GM21723 (cell line): ENCODE data around the gene GORASP2.
"Not testable (repeated sequence)": the region's sequence is repeated elsewhere in the genome, so short reads cannot be mapped to it uniquely, and the experiment has no call there.

ENCODE experiments used
- ATAC-seq: cut with Tn5 transposase; IDR thresholded peaks from one replicate; pipeline ENCODE4 v1.9.1; 2021; ENCODE audit warnings: mild to moderate bottlenecking, moderate library complexity; ENCODE audit not compliant: unreplicated experiment

Gene GORASP2

GRCh38 chr2:170928824-170929685, at the start of gene GORASP2:
Gene GORASP2 (plus strand): TSS chr2:170929253. CDS start chr2:170929341, 88 bp downstream.
- ATAC-seq = peak; percentile 90

- no peak for ATAC-seq
Measured at GRCh38 chr2:170881840-170882239, 47.2 kb upstream of the GORASP2 start.

- no peak for ATAC-seq
Measured at GRCh38 chr2:170882758-170883157, 46.3 kb upstream of the GORASP2 start.

DNA sequence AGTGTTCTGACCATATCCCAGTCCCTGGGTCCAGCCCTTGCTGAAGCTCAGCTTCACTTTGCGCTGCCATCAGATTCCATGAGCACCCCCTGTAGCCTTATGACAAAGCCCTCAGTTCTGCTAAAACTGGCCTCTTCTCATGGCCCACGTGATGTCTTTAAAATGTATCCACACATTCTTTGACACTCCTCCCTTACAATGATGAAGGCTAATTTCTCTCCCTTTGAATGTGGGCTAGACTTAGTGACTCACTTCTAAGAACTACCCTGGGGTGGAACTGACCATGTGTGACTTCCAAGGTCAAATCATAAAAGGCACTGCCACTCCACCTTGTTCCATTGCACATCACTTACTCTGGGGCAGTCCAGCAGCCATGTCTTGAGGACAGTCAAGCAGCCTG, 45.4 kb upstream of the GORASP2 start:
- ATAC-seq = no peak

DNA sequence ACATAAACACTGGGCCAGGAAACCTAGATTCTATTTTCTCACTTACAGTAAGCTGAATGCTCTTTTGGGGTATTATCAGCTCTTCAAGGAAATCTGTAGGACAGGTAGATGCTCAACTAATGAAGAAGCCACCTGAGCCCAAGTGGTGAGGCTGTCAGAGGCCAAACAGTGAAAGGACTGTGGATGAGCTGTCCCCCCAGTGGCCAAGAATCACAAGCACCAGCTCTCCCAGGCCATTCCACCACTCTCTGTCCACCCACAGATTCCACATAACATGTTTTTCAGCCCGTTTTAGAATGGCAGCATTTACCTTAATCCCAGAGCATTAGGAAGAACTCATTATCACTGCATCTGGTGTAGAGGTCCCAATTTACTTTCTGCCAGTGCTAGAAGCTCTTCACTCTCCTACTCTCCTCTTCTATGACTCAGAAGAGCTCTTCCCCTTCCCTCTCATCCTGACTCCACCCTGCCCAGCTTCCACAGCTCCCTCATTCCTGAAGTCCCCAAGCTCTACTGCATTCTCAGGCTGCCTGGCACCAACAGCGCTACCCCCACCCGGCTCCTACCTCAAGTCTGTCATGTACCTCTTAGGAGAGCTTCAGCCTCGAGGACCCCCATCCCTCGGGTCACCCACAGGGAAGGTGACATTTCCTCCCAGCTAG, 43.8 kb upstream of the GORASP2 start:
- no peak for ATAC-seq

GRCh38 chr2:170886386-170886785, 42.7 kb upstream of the GORASP2 start:
- ATAC-seq = no peak

DNA sequence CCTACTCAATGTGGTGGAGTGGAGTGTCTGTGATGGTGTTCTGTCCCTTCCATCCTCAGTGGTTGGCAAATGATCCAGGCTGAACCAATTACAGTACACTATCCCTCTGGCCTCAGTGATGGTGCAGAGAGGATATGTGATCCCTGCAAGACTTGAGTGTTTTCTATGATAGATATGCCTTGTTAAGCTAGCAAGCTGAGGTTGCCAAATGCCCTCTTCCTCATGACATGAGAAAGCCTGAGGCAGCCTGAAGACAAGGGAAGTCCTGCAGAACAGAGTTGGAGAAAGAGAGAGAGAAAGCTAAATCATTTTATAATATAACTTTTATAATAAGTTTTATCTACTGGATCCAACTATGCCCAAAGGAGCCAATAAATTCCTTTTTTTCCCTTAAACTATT, 41.6 kb upstream of the GORASP2 start:
- no peak for ATAC-seq

DNA sequence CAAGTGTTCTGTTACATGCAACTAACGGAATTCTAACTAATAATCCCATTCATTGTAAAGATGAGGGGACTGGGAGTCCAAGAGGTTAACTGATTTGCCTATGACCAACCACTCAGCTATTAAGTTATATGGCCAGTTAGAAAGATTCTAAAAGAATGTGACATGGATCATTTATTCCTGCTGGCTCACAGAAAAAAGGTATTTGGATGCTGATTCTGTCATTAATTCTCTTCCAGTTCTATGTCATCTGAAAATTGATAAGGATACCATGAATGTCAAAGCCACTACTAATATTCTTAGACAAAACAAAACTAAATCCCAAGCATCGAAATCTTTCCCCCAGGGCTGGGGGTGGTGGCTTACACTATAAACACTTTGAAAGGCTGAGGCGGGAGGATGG, 41.2 kb upstream of the GORASP2 start:
- no peak for ATAC-seq

- no peak for ATAC-seq
Measured at GRCh38 chr2:170891893-170892292, 37.2 kb upstream of the GORASP2 start.

DNA sequence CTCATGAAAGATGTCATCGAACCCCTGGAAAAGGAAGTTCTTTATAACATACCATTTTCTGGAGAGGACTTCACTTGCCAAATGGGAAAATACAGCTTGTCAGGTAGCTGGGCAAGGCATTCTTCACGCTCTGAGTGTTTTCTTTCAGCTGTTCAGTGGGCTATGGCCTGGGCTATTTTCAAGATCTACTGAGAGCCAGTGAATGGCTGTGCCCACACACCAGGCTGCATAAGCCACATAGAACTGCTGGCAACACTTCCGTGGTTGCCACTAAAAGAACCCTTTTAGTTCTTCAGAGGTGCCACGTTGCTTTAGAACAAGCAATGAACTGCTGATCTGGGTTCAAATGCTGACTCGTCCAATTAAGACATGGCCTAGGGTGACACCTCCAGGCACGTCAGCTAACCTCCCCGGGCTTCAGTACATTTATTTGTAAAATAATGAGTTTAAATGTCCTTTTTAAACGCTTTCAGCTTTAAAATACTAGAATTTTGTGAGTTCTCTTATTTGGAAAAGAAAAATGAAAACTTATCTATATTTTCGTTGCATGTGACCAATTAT, 36.6 kb upstream of the GORASP2 start:
- ATAC-seq = no peak

DNA sequence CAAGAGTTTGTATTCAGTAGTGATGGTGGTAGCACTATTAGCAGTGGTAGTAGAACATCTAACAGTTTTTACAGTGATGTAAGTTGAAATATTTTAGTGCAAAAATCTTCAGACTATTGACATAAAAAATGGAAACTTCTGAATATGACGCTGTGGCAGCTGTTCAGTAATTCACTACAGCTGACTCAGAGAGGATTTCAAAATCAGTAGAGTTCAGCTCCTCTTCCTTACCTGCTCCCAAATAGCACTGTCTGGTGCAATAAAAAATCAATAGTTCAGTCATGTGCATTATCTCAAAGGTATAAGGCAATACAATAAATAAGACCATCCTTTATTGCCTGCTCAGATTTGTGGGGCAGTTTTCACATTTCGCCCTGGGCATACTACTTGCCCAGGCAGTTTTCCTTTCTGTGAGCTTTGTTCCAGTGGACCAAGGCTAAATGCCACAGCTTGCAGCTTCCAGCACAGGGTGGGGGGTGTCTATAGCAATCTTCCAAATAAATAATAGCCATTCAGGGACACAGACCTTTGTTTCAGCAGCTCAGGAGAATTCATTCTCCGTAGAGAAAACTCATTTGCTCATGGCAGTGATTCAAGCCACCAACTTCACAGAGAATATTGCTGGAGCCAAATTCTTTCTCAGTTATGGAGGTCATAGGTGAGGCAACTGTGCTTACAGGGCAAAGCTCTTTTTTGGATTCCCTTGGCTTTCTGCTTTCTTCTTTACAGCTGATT, 33.9 kb upstream of the GORASP2 start:
- ATAC-seq = no peak

DNA sequence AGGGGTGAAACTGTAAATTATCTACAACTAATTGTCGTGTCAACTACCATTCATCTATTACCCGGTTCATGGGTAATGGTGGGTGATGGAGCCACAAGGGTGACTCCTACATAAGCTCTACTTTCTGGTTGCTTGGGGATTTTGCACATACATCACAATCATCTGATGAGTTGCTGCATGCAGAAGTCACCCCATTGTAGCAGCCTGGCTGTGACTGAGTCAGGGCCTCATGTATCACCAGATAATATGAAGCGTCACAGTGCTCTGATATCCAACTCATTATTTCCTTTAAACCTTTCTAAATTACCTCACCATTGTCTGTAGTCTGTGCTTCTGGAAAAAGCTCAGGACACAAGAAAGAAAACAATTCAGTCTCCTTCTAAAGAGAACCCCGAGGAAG, 32.4 kb upstream of the GORASP2 start:
- no peak for ATAC-seq

GRCh38 chr2:170897108-170897507, 31.9 kb upstream of the GORASP2 start:
- no peak for ATAC-seq

GRCh38 chr2:170905864-170906263, 23.2 kb upstream of the GORASP2 start:
- no peak for ATAC-seq

DNA sequence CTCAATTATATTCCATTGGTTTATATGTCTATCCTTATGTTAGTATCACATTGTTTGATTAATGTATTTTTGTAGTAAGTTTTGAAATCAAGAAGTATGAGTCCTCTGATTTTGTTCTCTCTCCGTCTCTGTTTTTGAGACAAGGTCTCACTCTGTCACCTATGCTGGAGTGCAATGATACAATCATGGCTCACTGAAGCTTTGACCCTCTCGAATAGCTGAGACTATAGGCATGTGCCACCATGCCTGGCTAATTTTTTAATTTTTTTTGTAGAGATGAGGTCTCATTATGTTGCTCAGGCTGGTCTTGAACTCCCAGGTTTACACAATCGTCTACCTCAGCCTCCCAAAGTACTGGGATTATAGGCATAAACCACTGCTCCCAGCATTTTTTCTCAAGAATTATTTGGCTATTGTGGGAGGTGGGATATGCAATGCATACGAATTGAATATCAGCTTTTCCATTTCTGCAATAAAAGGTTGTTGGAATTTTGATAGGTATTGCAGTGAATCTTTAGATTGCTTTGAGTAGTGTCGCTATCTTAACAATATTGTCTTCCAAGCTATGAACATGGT, 17.7 kb upstream of the GORASP2 start:
- no peak for ATAC-seq

DNA sequence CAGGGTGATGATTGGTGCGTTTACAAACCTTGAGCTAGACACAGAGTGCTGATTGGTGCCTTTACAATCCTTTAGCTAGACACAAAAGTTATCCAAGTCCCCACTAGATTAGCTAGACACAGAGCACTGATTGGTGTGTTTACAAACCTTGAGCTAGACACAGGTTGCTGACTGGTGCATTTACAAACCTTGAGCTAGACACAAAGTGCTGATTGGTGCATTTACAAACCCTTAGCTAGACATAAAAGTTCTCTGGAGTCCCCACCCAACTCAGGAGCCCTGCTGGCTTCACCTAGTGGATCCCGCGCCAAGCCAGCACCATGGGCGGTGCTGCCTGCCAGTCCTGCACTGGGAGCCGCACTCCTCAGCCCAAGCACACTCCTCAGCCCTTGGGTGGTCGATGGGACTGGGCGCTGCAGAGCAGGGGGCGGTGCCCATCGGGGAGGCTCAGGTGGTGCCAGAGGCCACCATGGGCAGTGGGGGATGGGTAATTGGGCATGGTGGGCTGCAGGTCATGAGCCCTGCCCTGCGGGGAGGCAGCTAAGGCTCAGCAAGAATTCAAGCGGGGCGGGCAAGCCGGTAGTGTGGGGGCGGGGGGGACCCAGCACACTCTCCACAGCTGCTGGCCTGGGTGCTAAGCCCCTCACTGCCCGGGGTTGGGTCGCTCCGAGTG, 13.9 kb upstream of the GORASP2 start:
- ATAC-seq = not testable (repeated sequence)

- no peak for ATAC-seq
Measured at GRCh38 chr2:170917219-170917913, 11.7 kb upstream of the GORASP2 start.

DNA sequence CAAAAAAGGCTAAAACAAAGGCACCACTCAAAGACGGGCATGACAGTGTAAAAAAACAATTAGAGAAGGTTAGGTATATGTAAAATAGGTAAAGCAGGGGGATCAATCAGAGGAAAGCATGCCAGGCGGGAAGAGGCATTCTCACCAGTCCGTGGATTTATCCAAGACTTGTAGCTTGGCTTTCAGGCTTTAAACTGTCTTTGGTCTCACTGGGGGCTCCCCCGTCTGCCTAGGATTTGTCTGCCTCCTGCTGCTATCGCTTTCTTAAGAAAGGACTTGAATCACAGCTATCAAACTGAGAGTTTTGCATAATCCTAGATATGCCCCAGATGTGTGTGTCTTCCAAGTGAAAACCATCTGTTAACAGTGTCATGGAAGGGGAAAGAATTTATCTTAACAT, 11.1 kb upstream of the GORASP2 start:
- no peak for ATAC-seq

- ATAC-seq = not testable (repeated sequence)
Measured at GRCh38 chr2:170921873-170922272, 7.2 kb upstream of the GORASP2 start.
